Ovary (tissue), 3 donors: ENCODE results near the gene CLMN.

Source experiments
- CTCF ChIP-seq, 3 donors: fragments of 450-650 bp in 2 of 3; fragments of 200-600 bp in 1 of 3; IDR thresholded peaks; one replicate each; pipeline versions ENCODE4 v1.5.1 to v1.8.0; 2016 to 2022; ENCODE audit warnings: antibody characterized with exemption in 3 of 3, mild to moderate bottlenecking in 1 of 3
- POLR2A ChIP-seq: fragments of 450-650 bp; IDR thresholded peaks from one replicate; pipeline ENCODE4 v1.6.1; 2017; ENCODE audit warnings: antibody characterized with exemption, mild to moderate bottlenecking, moderate library complexity
- donor health status: DM: no; HTN: no; CAD: no.

GRCh38 chr14:95237958-95238340 is 81.8 kb downstream of the CLMN start:
- TF ChIP-seq CTCF (IDR thresholded peaks at IDR 0.05): no peak
- TF ChIP-seq POLR2A: no peak
